Psoas muscle (tissue), 8 donors: Measurements from ENCODE around the gene TMEFF2. TPM values are rescaled to one million over a fixed set of nuclear protein-coding genes. Genes with fewer than 3 reads are reported as not detected.
"Not testable (repeated sequence)": the region's sequence is repeated elsewhere in the genome, so short reads cannot be mapped to it uniquely, and the experiment has no call there.

Source experiments
- ATAC-seq, 4 donors: fragments of 200-7000 bp; cut with Tn5 transposase; one replicate each; pipeline ENCODE4 v1.9.1; 2020; ENCODE audit warnings: moderate library complexity in 3 of 4, mild to moderate bottlenecking in 2 of 4
- DNase-seq, 2 donors: peaks; one replicate each; pipeline ENCODE4 v3.0.0-alpha.2; 2020
- H3K27ac ChIP-seq: fragments of 200-600 bp; one replicate; pipeline ENCODE4 v1.8.0; 2022
- H3K27me3 ChIP-seq, 3 donors: fragments of 200-600 bp in 1 of 3; one replicate each; pipeline versions ENCODE4 v1.6.1 to v1.8.0; 2013 to 2022; ENCODE audit warnings: low read length in 2 of 3, mild to moderate bottlenecking in 2 of 3, moderate library complexity in 1 of 3; ENCODE audit not compliant: insufficient read depth in 3 of 3
- H3K36me3 ChIP-seq, 2 donors: fragments of 200-600 bp in 1 of 2; one replicate each; pipeline versions ENCODE4 v1.6.1 to v1.8.0; 2013 to 2022; ENCODE audit warnings: low read depth in 1 of 2, mild to moderate bottlenecking in 1 of 2, moderate library complexity in 1 of 2; ENCODE audit not compliant: insufficient read depth in 1 of 2
- H3K4me1 ChIP-seq: fragments of 200-600 bp; one replicate; pipeline ENCODE4 v1.8.0; 2022
- H3K4me3 ChIP-seq: fragments of 200-600 bp; one replicate; pipeline ENCODE4 v1.8.0; 2022; ENCODE audit warnings: mild to moderate bottlenecking
- H3K9me3 ChIP-seq: fragments of 200-600 bp; one replicate; pipeline ENCODE4 v1.8.0; 2022
- CTCF ChIP-seq: fragments of 200-600 bp; IDR thresholded peaks from one replicate; pipeline ENCODE4 v1.8.0; 2022; ENCODE audit warnings: antibody characterized with exemption
- WGBS, 3 donors: extraction: QIAGEN DNeasy Blood & Tissue Kit; methylation state at CpG; one replicate each; pipeline versions ENCODE4 v1.1.6 to v1.1.7; 2013; 5-methylcytosine and 5-hydroxymethylcytosine counted together
- intact Hi-C, 2 donors: fragments of 100-400 bp; cut with DNase I; formaldehyde crosslinking; loops; one replicate each; pipeline versions ENCODE4 v1.11.0 to v1.14.2; 2022
- polyA plus RNA-seq, 3 donors: library from polyadenylated mRNA; stranded (reverse); fragments of 200-250 nt; gene quantifications; one replicate each; pipeline ENCODE4 v1.2.3, GENCODE V29; 2013
- total RNA-seq, 4 donors: library from RNA; stranded (reverse); fragmentation: NEBNext Ultra II Directional in 2 of 4; extraction: Animal tissue kit (Norgen Biotek cat#: 25700) in 2 of 4; gene quantifications; one replicate each; pipeline versions ENCODE4 v1.2.1 to v1.2.4, GENCODE V29; 2021 to 2023
- donor health status: healthy with polysubstance abuse.
- donor health status: DM: no; HTN: no; CAD: no; lungs with moderate emphysema.
- donor health status: Bipolar disorder and iron deficiency.
- donor health status: healthy.
- donor health status: DM: yes; HTN: yes; CAD: no.
- donor health status: DM: no; HTN: no; CAD: no.
- donor health status: DM: no; HTN: no; CAD: no.
- donor health status: DM: yes; HTN: yes; CAD: no.

The TMEFF2 gene
- total and polyA plus RNA-seq, 7 donors, result 0.07 to 0.47 (median 0.16) TPM; not detected in 4

- TF ChIP-seq CTCF, result no peak
Observed at GRCh38 chr2:191926671-191927070, 268.1 kb downstream of the TMEFF2 start.

GRCh38 chr2:191923652-191923997, 271.1 kb downstream of the TMEFF2 start:
- intact Hi-C loops, result no loop called here
- TF ChIP-seq CTCF, result no peak
- Histone ChIP-seq H3K9me3 (no peaks in the 10 kb centered on the region), H3K27ac (no peak overlapping the region), H3K36me3 (no peaks in the 10 kb centered on the region), H3K4me3 (no peak overlapping the region), H3K4me1 (no peaks in the 10 kb centered on the region), H3K27me3 (no peaks in the 10 kb centered on the region)
- no peak for DNase-seq
- ATAC-seq, result no peak

More at GRCh38 chr2:191926671-191927070, 268.1 kb downstream of the TMEFF2 start:
- Histone ChIP-seq H3K4me1 (no peaks in the 10 kb centered on the region), H3K4me3 (no peak overlapping the region), H3K36me3 (no peaks in the 10 kb centered on the region), H3K27me3 (no peaks in the 10 kb centered on the region), H3K9me3 (no peaks in the 10 kb centered on the region), H3K27ac (no peak overlapping the region)
- WGBS, 3 donors, result 93 to 97% (median 97%) methylated on average over 1 of the region's 1 CpG
- no peak for DNase-seq
- no peak for ATAC-seq
- intact Hi-C loops, result no loop called here

GRCh38 chr2:191922736-191923651, 271.7 kb downstream of the TMEFF2 start:
- WGBS, 3 donors, result 96 to 97% (median 97%) methylated on average over 20 of the region's 20 CpGs
- DNase-seq (no peak), ATAC-seq (no peak)
- intact Hi-C loops, result no loop called here
- Histone ChIP-seq H3K4me1 (no peaks in the 10 kb centered on the region), H3K27me3 (no peaks in the 10 kb centered on the region), H3K27ac (no peak overlapping the region), H3K36me3 (no peaks in the 10 kb centered on the region), H3K9me3 (no peaks in the 10 kb centered on the region), H3K4me3 (no peak overlapping the region)
- TF ChIP-seq CTCF, result no peak

- H3K9me3 ChIP-seq, H3K27ac ChIP-seq, ATAC-seq, H3K36me3 ChIP-seq, H3K27me3 ChIP-seq, DNase-seq, H3K4me1 ChIP-seq, intact Hi-C loops, H3K4me3 ChIP-seq: not testable (repeated sequence)
- 97 to 99% (median 98%) methylated on average over 28 to 32 of the region's 32 CpGs for WGBS, 3 donors
Observed at GRCh38 chr2:191921650-191922049, 273.1 kb downstream of the TMEFF2 start.

- 94 to 100% (median 96%) methylated on average over 2 of the region's 2 CpGs for WGBS, 3 donors
- no peaks in the 10 kb centered on the region for H3K36me3 ChIP-seq
- no peaks in the 10 kb centered on the region for H3K4me1 ChIP-seq
- no peak for TF ChIP-seq CTCF
- H3K9me3 ChIP-seq, result no peaks in the 10 kb centered on the region
- peaks cover 0 to 6% (median 0%) of the 10 kb centered on the region in 3 donors for H3K27me3 ChIP-seq
- ATAC-seq (no peak), DNase-seq (no peak)
- intact Hi-C loops, result no loop called here
- H3K4me3 ChIP-seq, result no peak overlapping the region
- no peak overlapping the region for H3K27ac ChIP-seq
Observed at GRCh38 chr2:191920502-191920901, 274.2 kb downstream of the TMEFF2 start.
